HCT116 (cell line): ENCODE data around the gene TECTA. TPM values are rescaled to one million over a fixed set of nuclear protein-coding genes. Genes with fewer than 3 reads are reported as not detected.

ENCODE experiments used
- ATAC-seq: fragments of 200-7000 bp; cut with Tn5 transposase; 2 replicates; pipeline ENCODE4 v1.9.1; 2020; ENCODE audit warnings: mild to moderate bottlenecking, moderate library complexity
- BruUV-seq: library from RNA; stranded (reverse); fragments of 400-500 nt; replicated peaks from 2 replicates; lab custom pipeline; 2021; lab: Mats Ljungman, UMichigan
- CTCF ChIA-PET: fragments of 300-600 bp; sonication (Branson Sonifier 250); formaldehyde crosslinking; loops from one replicate; lab custom pipeline; 2021; ENCODE audit warnings: antibody characterized with exemption; lab: Charles Lee
- POLR2A ChIA-PET: fragments of 300-600, 350-600 bp; sonication (Branson Sonifier 250); formaldehyde crosslinking; loops from one replicate; lab custom pipeline; 2021; ENCODE audit warnings: antibody characterized with exemption; lab: Charles Lee
- RAD21 ChIA-PET, 2 experiments: fragments of 300-600 bp; sonication (Branson Sonifier 250); formaldehyde crosslinking; loops; one replicate each; lab custom pipeline; 2023; ENCODE audit warnings: low total read pairs in 2 of 2; ENCODE audit not compliant: uncharacterized antibody in 2 of 2, unreplicated experiment in 2 of 2, low non-redundant PET in 1 of 2; lab: Charles Lee
- DNase-seq: peaks from one replicate; pipeline ENCODE4 v3.0.0-alpha.2; 2010; ENCODE audit warnings: low read depth, low spot score
- H2AFZ ChIP-seq: fragments of 200-600 bp; shearing (Covaris generic), sonication (generic); 2 replicates; pipeline ENCODE4 v1.6.1; 2017; ENCODE audit warnings: low read depth, mixed run types, mixed read lengths, antibody characterized with exemption, low read length; ENCODE audit not compliant: poor library complexity, severe bottlenecking
- H3K27ac ChIP-seq: 2 replicates; pipeline ENCODE4 v1.5.1; 2012; ENCODE audit warnings: low read depth, low read length
- H3K27me3 ChIP-seq: fragments of 200-600 bp; sonication (generic); 2 replicates; pipeline ENCODE4 v1.6.1; 2016; ENCODE audit warnings: mixed run types, low read length, mixed read lengths; ENCODE audit not compliant: insufficient read depth
- H3K36me3 ChIP-seq, 2 experiments: fragments of 200-500 bp in 1 of 2; fragments of 200-600 bp in 1 of 2; sonication (Bioruptor generic) in 1 of 2; sonication (generic) in 1 of 2; 2 replicates each; pipeline versions ENCODE4 v1.5.1 to v1.6.1; 2014 to 2016; ENCODE audit warnings: low read length in 2 of 2, inconsistent platforms in 1 of 2, mixed read lengths in 1 of 2, mixed run types in 1 of 2; ENCODE audit not compliant: insufficient read depth in 2 of 2, control insufficient read depth in 1 of 2
- H3K4me1 ChIP-seq, 2 experiments: fragments of 200-600 bp in 1 of 2; sonication (generic) in 1 of 2; 2 replicates each; pipeline versions ENCODE4 v1.5.1 to v1.6.1; 2012 to 2017; ENCODE audit warnings: low read length in 2 of 2, inconsistent platforms in 1 of 2, mild to moderate bottlenecking in 1 of 2, mixed read lengths in 1 of 2, mixed run types in 1 of 2, moderate library complexity in 1 of 2; ENCODE audit not compliant: insufficient read depth in 2 of 2, control insufficient read depth in 1 of 2
- H3K4me2 ChIP-seq: fragments of 200-600 bp; sonication (generic); 2 replicates; pipeline ENCODE4 v1.6.1; 2017; ENCODE audit warnings: mixed run types, low read length, mixed read lengths
- H3K4me3 ChIP-seq, 2 experiments: fragments of 200-600 bp in 1 of 2; sonication (generic) in 1 of 2; replicated peaks in 1 of 2; 2 replicates each; pipeline ENCODE4 v1.5.1; 2011 to 2016; ENCODE audit warnings: low read length in 2 of 2, control low read depth in 1 of 2, low read depth in 1 of 2, mild to moderate bottlenecking in 1 of 2, mixed read lengths in 1 of 2, mixed run types in 1 of 2
- H3K79me2 ChIP-seq: fragments of 200-600 bp; sonication (generic); 2 replicates; pipeline ENCODE4 v1.6.1; 2017; ENCODE audit warnings: mild to moderate bottlenecking, mixed run types, low read length, moderate library complexity, mixed read lengths; ENCODE audit not compliant: insufficient read depth
- H3K9ac ChIP-seq: fragments of 200-600 bp; sonication (generic); 2 replicates; pipeline ENCODE4 v1.6.1; 2016; ENCODE audit warnings: low read length, mixed read lengths
- H3K9me2 ChIP-seq: fragments of 200-600 bp; sonication (generic), shearing (Covaris generic); 2 replicates; pipeline ENCODE4 v1.6.1; 2017; ENCODE audit warnings: mixed run types, mild to moderate bottlenecking, moderate library complexity; ENCODE audit not compliant: insufficient read depth
- H3K9me3 ChIP-seq, 2 experiments: fragments of 200-500 bp in 1 of 2; fragments of 200-600 bp in 1 of 2; sonication (Bioruptor generic) in 1 of 2; sonication (generic) in 1 of 2; 2 replicates each; pipeline ENCODE4 v1.6.1; 2014 to 2017; ENCODE audit warnings: low read length in 2 of 2, mixed read lengths in 2 of 2, inconsistent platforms in 1 of 2, low read depth in 1 of 2, mild to moderate bottlenecking in 1 of 2, mixed run types in 1 of 2, moderate library complexity in 1 of 2; ENCODE audit not compliant: control insufficient read depth in 1 of 2, insufficient read depth in 1 of 2
- H4K20me1 ChIP-seq: fragments of 200-600 bp; sonication (generic), shearing (Covaris generic); 2 replicates; pipeline ENCODE4 v1.6.1; 2017; ENCODE audit warnings: mixed run types, mild to moderate bottlenecking, moderate library complexity; ENCODE audit not compliant: insufficient read depth
- ATF3 ChIP-seq: IDR thresholded peaks from 2 replicates; pipeline ENCODE4 v1.6.1; 2012
- CBX3 ChIP-seq: IDR thresholded peaks from 2 replicates; pipeline ENCODE4 v1.6.1; 2012; ENCODE audit warnings: low read depth
- EGR1 ChIP-seq: IDR thresholded peaks from 2 replicates; pipeline ENCODE4 v1.6.1; 2012; ENCODE audit warnings: low read depth
- ELF1 ChIP-seq: IDR thresholded peaks from 2 replicates; pipeline ENCODE4 v1.6.1; 2012; ENCODE audit warnings: low read depth, borderline replicate concordance
- EZH2 ChIP-seq: fragments of 200-600 bp; sonication (generic); IDR thresholded peaks from 2 replicates; pipeline ENCODE4 v1.6.1; 2017; ENCODE audit warnings: antibody characterized with exemption, mixed run types
- JUND ChIP-seq: IDR thresholded peaks from 2 replicates; pipeline ENCODE4 v1.6.1; 2012
- POLR2AphosphoS5 ChIP-seq: IDR thresholded peaks from 2 replicates; pipeline ENCODE4 v1.6.1; 2011; ENCODE audit warnings: mild to moderate bottlenecking, low read depth, low read length, moderate library complexity
- SRF ChIP-seq: IDR thresholded peaks from 2 replicates; pipeline ENCODE4 v1.6.1; 2012; ENCODE audit warnings: low read depth
- TCF7L2 ChIP-seq: IDR thresholded peaks from 2 replicates; pipeline ENCODE4 v1.7.0; 2011; ENCODE audit warnings: borderline replicate concordance, inconsistent platforms; ENCODE audit not compliant: insufficient read depth, insufficient read length; ENCODE audit errors: extremely low read depth
- ZFX ChIP-seq: fragments of 450-650 bp; IDR thresholded peaks from 2 replicates; pipeline ENCODE4 v1.6.1; 2017
- ZNF274 ChIP-seq: fragments of 200-500 bp; sonication (Bioruptor generic); IDR thresholded peaks from 2 replicates; pipeline ENCODE4 v1.6.1; 2014; ENCODE audit warnings: mild to moderate bottlenecking, low read depth, low read length, inconsistent platforms
- intact Hi-C: fragments of 100-400 bp; cut with micrococcal nuclease; formaldehyde crosslinking; loops from 2 replicates; pipeline ENCODE4 v1.10.0; 2022
- total RNA-seq: library from RNA; stranded (reverse); gene quantifications from one replicate; pipeline ENCODE4 v1.2.1, GENCODE V29; 2021; ENCODE audit not compliant: unreplicated experiment
- TF ChIP-seq, protein P1 (sequence below): IDR thresholded peaks from 2 replicates; pipeline ENCODE4 v1.6.1; 2012; ENCODE audit warnings: low read depth
- TF ChIP-seq, protein P2 (sequence below): IDR thresholded peaks from 2 replicates; pipeline ENCODE4 v1.6.1; 2012
- TF ChIP-seq, protein P3 (sequence below), 3 experiments: fragments of 200-600 bp in 1 of 3; sonication (generic) in 1 of 3; IDR thresholded peaks in 2 of 3; conservative IDR thresholded peaks in 1 of 3; 2 replicates each; pipeline ENCODE4 v1.5.1; 2012 to 2017; ENCODE audit warnings: low read depth in 2 of 3, low read length in 2 of 3, antibody characterized with exemption in 1 of 3, borderline replicate concordance in 1 of 3, control low read depth in 1 of 3, mild to moderate bottlenecking in 1 of 3, mixed read lengths in 1 of 3, mixed run types in 1 of 3, moderate library complexity in 1 of 3; ENCODE audit not compliant: insufficient read depth in 1 of 3

TECTA gene
- total RNA-seq, 1 experiment from 2014 or later = 0.81 TPM

DNA sequence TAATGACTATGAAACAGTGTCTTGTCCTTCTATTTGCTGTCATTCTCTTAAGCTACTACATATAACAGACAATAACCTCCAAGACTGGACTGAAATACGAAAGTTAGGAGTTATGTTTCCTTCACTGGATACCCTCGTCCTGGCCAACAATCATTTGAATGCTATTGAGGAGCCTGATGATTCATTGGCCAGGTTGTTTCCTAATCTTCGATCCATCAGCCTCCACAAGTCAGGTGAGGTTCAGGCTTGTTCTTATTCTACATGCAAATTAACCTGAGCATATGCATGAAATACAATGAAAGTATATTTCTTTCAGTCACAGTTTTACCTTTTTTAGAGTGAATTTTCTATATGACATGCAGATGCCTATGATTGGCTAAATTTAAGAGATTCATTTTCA lies 46.0 kb upstream of the TECTA start:
- no peak overlapping the region for H3K4me2 ChIP-seq
- POLR2A ChIA-PET = no interaction called here
- TF ChIP-seq EGR1 (no peak), EZH2 (no peak), CBX3 (no peak), ZFX (no peak), ELF1 (no peak), JUND (no peak), POLR2AphosphoS5 (no peak)
- TF ChIP-seq, protein P1, sequence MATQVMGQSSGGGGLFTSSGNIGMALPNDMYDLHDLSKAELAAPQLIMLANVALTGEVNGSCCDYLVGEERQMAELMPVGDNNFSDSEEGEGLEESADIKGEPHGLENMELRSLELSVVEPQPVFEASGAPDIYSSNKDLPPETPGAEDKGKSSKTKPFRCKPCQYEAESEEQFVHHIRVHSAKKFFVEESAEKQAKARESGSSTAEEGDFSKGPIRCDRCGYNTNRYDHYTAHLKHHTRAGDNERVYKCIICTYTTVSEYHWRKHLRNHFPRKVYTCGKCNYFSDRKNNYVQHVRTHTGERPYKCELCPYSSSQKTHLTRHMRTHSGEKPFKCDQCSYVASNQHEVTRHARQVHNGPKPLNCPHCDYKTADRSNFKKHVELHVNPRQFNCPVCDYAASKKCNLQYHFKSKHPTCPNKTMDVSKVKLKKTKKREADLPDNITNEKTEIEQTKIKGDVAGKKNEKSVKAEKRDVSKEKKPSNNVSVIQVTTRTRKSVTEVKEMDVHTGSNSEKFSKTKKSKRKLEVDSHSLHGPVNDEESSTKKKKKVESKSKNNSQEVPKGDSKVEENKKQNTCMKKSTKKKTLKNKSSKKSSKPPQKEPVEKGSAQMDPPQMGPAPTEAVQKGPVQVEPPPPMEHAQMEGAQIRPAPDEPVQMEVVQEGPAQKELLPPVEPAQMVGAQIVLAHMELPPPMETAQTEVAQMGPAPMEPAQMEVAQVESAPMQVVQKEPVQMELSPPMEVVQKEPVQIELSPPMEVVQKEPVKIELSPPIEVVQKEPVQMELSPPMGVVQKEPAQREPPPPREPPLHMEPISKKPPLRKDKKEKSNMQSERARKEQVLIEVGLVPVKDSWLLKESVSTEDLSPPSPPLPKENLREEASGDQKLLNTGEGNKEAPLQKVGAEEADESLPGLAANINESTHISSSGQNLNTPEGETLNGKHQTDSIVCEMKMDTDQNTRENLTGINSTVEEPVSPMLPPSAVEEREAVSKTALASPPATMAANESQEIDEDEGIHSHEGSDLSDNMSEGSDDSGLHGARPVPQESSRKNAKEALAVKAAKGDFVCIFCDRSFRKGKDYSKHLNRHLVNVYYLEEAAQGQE = no peak
- TF ChIP-seq, all 23 proteins: peak for 0
- Histone ChIP-seq H3K9me2 (no peaks in the 10 kb centered on the region), H3K27me3 (no peaks in the 10 kb centered on the region), H2AFZ (no peak overlapping the region), H4K20me1 (no peaks in the 10 kb centered on the region), H3K9ac (no peak overlapping the region), H3K36me3 (peaks cover 2 to 10% of the 10 kb centered on the region in 2 experiments), H3K9me3 (no peaks in the 10 kb centered on the region), H3K27ac (no peak overlapping the region), H3K79me2 (no peaks in the 10 kb centered on the region), H3K4me3 (no peak overlapping the region), H3K4me1 (no peaks in the 10 kb centered on the region)
- ATAC-seq = no peak
- ChIA-PET CTCF (no interaction called here), RAD21 (no interaction called here)
- BruUV-seq = no TSS peak
- DNase-seq = no peak
- intact Hi-C loops = no loop called here

GRCh38 chr11:121057922-121058321 lies 43.1 kb upstream of the TECTA start:
- Histone ChIP-seq H2AFZ (no peak overlapping the region), H4K20me1 (no peaks in the 10 kb centered on the region), H3K27me3 (no peaks in the 10 kb centered on the region), H3K4me2 (no peak overlapping the region), H3K9me2 (no peaks in the 10 kb centered on the region), H3K79me2 (no peaks in the 10 kb centered on the region), H3K9ac (no peak overlapping the region), H3K4me3 (no peak overlapping the region), H3K4me1 (no peaks in the 10 kb centered on the region), H3K36me3 (peaks cover 4 to 12% of the 10 kb centered on the region in 2 experiments; a peak in 3 of 4 replicates), H3K27ac (no peak overlapping the region), H3K9me3 (no peaks in the 10 kb centered on the region)
- RAD21 ChIA-PET = no interaction called here
- intact Hi-C loops = no loop called here
- no peak for DNase-seq
- ATAC-seq = no peak
- CTCF ChIA-PET = no interaction called here
- TF ChIP-seq ZNF274 = no peak
- no peak for TF ChIP-seq ATF3
- no peak for TF ChIP-seq JUND
- TF ChIP-seq SRF = no peak
- TF ChIP-seq, protein P2, sequence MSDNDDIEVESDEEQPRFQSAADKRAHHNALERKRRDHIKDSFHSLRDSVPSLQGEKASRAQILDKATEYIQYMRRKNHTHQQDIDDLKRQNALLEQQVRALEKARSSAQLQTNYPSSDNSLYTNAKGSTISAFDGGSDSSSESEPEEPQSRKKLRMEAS = no peak
- TF ChIP-seq TCF7L2 = no peak
- TF ChIP-seq, protein P3, sequence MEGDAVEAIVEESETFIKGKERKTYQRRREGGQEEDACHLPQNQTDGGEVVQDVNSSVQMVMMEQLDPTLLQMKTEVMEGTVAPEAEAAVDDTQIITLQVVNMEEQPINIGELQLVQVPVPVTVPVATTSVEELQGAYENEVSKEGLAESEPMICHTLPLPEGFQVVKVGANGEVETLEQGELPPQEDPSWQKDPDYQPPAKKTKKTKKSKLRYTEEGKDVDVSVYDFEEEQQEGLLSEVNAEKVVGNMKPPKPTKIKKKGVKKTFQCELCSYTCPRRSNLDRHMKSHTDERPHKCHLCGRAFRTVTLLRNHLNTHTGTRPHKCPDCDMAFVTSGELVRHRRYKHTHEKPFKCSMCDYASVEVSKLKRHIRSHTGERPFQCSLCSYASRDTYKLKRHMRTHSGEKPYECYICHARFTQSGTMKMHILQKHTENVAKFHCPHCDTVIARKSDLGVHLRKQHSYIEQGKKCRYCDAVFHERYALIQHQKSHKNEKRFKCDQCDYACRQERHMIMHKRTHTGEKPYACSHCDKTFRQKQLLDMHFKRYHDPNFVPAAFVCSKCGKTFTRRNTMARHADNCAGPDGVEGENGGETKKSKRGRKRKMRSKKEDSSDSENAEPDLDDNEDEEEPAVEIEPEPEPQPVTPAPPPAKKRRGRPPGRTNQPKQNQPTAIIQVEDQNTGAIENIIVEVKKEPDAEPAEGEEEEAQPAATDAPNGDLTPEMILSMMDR (IDR thresholded peaks at IDR 0.05 in 2 of 3, conservative IDR thresholded peaks at IDR 0.05 in 1 of 3; ENCODE audit: borderline replicate concordance in 1 of 3, insufficient read depth in 1 of 3, low read depth in 2 of 3, low read length in 2 of 3) = no peak
- no peak for TF ChIP-seq ZFX
- no peak for TF ChIP-seq EZH2
- no TSS peak for BruUV-seq
- POLR2A ChIA-PET = no interaction called here
